WTC11 (cell line): ENCODE measurements around the gene PDE3B.

ENCODE experiments used
- ATF2 ChIP-seq: sonication (generic); formaldehyde crosslinking; IDR thresholded peaks from 2 replicates; pipeline ENCODE4 v1.8.1; 2022; ENCODE audit warnings: low read depth, missing genetic modification reagents, borderline replicate concordance
- ATF3 ChIP-seq: sonication (generic); formaldehyde crosslinking; conservative IDR thresholded peaks from 2 replicates; pipeline ENCODE4 v1.8.1; 2022; ENCODE audit warnings: mild to moderate bottlenecking, missing genetic modification reagents
- CREB1 ChIP-seq: sonication (generic); formaldehyde crosslinking; IDR thresholded peaks from 2 replicates; pipeline ENCODE4 v1.8.0; 2023; ENCODE audit warnings: mild to moderate bottlenecking, missing genetic modification reagents
- CTCF ChIP-seq: fragments of 200-600 bp; IDR thresholded peaks from 2 replicates; pipeline ENCODE4 v1.8.0; 2022; ENCODE audit warnings: antibody characterized with exemption
- GABPB1 ChIP-seq: sonication (generic); formaldehyde crosslinking; IDR thresholded peaks from 2 replicates; pipeline ENCODE4 v1.8.1; 2023; ENCODE audit warnings: mild to moderate bottlenecking, missing genetic modification reagents
- GTF2I ChIP-seq: fragments of 250-450 bp; sonication (Bioruptor Pico); conservative IDR thresholded peaks from 2 replicates; pipeline ENCODE4 v1.4.0; 2021; ENCODE audit warnings: mild to moderate bottlenecking
- TP53 ChIP-seq: sonication (generic); formaldehyde crosslinking; IDR thresholded peaks from 2 replicates; pipeline ENCODE4 v1.8.1; 2023; ENCODE audit warnings: mild to moderate bottlenecking, missing genetic modification reagents

GRCh38 chr11:14672635-14673034 lies 29.0 kb downstream of the PDE3B start:
- TF ChIP-seq GABPB1 (CRISPR knock-in tag) (no peak), CTCF (no peak), ATF2 (CRISPR knock-in tag) (no peak), GTF2I (CRISPR knock-in tag) (no peak), ATF3 (no peak), TP53 (CRISPR knock-in tag) (no peak), CREB1 (no peak)
